ENCODE results near the gene PMFBP1.

Gene PMFBP1

GRCh38 chr16:72203401-72203800 lies 31.4 kb upstream of the PMFBP1 start:
- no peak for TF ChIP-seq EZH2 (IDR thresholded peaks at IDR 0.05; ENCODE audit: borderline replicate concordance, low read length)
- no peak for TF ChIP-seq CTCF (IDR thresholded peaks at IDR 0.05; ENCODE audit: low read length)
- Histone ChIP-seq H3K9ac (ENCODE audit: low read length) (no peak overlapping the region), H3K27ac (ENCODE audit: low read depth, low read length, poor library complexity, severe bottlenecking) (no peak overlapping the region), H3K9me3 (ENCODE audit: low read length) (no peaks in the 10 kb centered on the region), H3K4me3 (ENCODE audit: low read depth, low read length, poor library complexity, severe bottlenecking) (no peak overlapping the region), H3K4me2 (ENCODE audit: low read length) (no peak overlapping the region), H3F3A (ENCODE audit: insufficient read depth, low read length) (no peaks in the 10 kb centered on the region), H3K36me3 (ENCODE audit: insufficient read depth, low read length) (no peaks in the 10 kb centered on the region), H3K4me1 (ENCODE audit: insufficient read depth, low read length, severe bottlenecking) (no peaks in the 10 kb centered on the region), H4K20me1 (ENCODE audit: insufficient read depth, low read length) (no peaks in the 10 kb centered on the region), H2AFZ (ENCODE audit: low read length) (no peak overlapping the region), H3K27me3 (ENCODE audit: insufficient read depth, low read length) (no peaks in the 10 kb centered on the region), H3K79me2 (ENCODE audit: insufficient read depth, low read length) (no peaks in the 10 kb centered on the region), H3K9me2 (ENCODE audit: low read depth, low read length) (no peaks in the 10 kb centered on the region)

- H4K20me1 ChIP-seq (ENCODE audit: insufficient read depth, low read length): no peaks in the 10 kb centered on the region
- no peaks in the 10 kb centered on the region for H3F3A ChIP-seq (ENCODE audit: insufficient read depth, low read length)
- no peaks in the 10 kb centered on the region for H3K79me2 ChIP-seq (ENCODE audit: insufficient read depth, low read length)
- H3K27me3 ChIP-seq (ENCODE audit: insufficient read depth, low read length): no peaks in the 10 kb centered on the region
- no peaks in the 10 kb centered on the region for H3K4me1 ChIP-seq (ENCODE audit: insufficient read depth, low read length, severe bottlenecking)
- no peaks in the 10 kb centered on the region for H3K9me3 ChIP-seq (ENCODE audit: low read length)
- no peak overlapping the region for H3K9ac ChIP-seq (ENCODE audit: low read length)
- H3K27ac ChIP-seq (ENCODE audit: low read depth, low read length, poor library complexity, severe bottlenecking): no peak overlapping the region
- no peak overlapping the region for H3K4me3 ChIP-seq (ENCODE audit: low read depth, low read length, poor library complexity, severe bottlenecking)
- no peaks in the 10 kb centered on the region for H3K36me3 ChIP-seq (ENCODE audit: insufficient read depth, low read length)
- H3K4me2 ChIP-seq (ENCODE audit: low read length): no peak overlapping the region
- H3K9me2 ChIP-seq (ENCODE audit: low read depth, low read length): no peaks in the 10 kb centered on the region
- TF ChIP-seq CTCF (IDR thresholded peaks at IDR 0.05; ENCODE audit: low read length): no peak
- no peak for TF ChIP-seq EZH2 (IDR thresholded peaks at IDR 0.05; ENCODE audit: borderline replicate concordance, low read length)
- H2AFZ ChIP-seq (ENCODE audit: low read length): no peak overlapping the region
Observed at GRCh38 chr16:72202014-72202413, 30.1 kb upstream of the PMFBP1 start.

GRCh38 chr16:72201387-72201786 lies 29.4 kb upstream of the PMFBP1 start:
- Histone ChIP-seq H3K9ac (ENCODE audit: low read length) (no peak overlapping the region), H3K9me2 (ENCODE audit: low read depth, low read length) (no peaks in the 10 kb centered on the region), H3F3A (ENCODE audit: insufficient read depth, low read length) (no peaks in the 10 kb centered on the region), H4K20me1 (ENCODE audit: insufficient read depth, low read length) (no peaks in the 10 kb centered on the region), H3K9me3 (ENCODE audit: low read length) (no peaks in the 10 kb centered on the region), H3K4me2 (ENCODE audit: low read length) (no peak overlapping the region), H3K4me1 (ENCODE audit: insufficient read depth, low read length, severe bottlenecking) (no peaks in the 10 kb centered on the region), H2AFZ (ENCODE audit: low read length) (no peak overlapping the region), H3K79me2 (ENCODE audit: insufficient read depth, low read length) (no peaks in the 10 kb centered on the region), H3K36me3 (ENCODE audit: insufficient read depth, low read length) (no peaks in the 10 kb centered on the region), H3K27ac (ENCODE audit: low read depth, low read length, poor library complexity, severe bottlenecking) (no peak overlapping the region), H3K27me3 (ENCODE audit: insufficient read depth, low read length) (no peaks in the 10 kb centered on the region), H3K4me3 (ENCODE audit: low read depth, low read length, poor library complexity, severe bottlenecking) (no peak overlapping the region)
- no peak for TF ChIP-seq EZH2 (IDR thresholded peaks at IDR 0.05; ENCODE audit: borderline replicate concordance, low read length)
- no peak for TF ChIP-seq CTCF (IDR thresholded peaks at IDR 0.05; ENCODE audit: low read length)
